ENCODE results near the gene FGG. TPM values are rescaled to one million over a fixed set of nuclear protein-coding genes. Genes with fewer than 3 reads are reported as not detected.

Gene FGG
- polyA plus RNA-seq, 4 donors: 0.42 to 143 TPM; not detected in 2

DNA sequence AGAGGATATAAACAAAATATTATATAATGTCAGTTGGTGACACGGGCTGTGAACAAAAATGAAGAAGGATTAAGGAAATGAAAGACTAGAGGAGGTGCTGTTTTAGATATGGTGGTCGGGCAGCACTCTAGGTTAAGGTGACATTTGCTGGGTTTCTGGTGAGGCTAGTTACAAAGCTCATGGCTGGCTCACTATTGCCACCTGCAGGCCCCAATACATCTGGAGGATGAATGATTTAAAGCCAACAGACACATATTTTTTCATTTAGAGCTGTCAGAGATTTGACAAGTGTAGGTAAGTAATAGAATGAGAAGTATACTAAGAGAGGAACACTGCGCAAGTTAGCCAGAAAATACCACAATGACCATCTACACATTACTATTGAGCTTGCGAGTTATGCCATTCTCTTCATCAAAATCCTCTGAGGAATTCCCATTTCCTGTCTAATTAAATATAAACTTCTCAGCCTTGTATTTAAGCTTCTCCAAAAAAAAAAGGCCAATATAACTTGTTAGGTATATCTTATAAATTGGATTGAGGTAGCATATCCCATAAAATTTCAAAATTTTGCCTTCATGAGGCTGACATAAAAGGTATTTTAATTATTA, 6.4 kb upstream of the FGG start:
- peak overlapping the region in 1 of 3 donors; percentile 44 for H3K27ac ChIP-seq (ENCODE audit: low read depth in 1 of 3, low read length in 2 of 3)
- H3K9me3 ChIP-seq (ENCODE audit: control insufficient read depth in 2 of 2, insufficient read depth in 1 of 2, low read depth in 1 of 2, low read length in 1 of 2): no peaks in the 10 kb centered on the region
- WGBS, 3 donors: 42 to 49% (median 43%) methylated on average over 4 of the region's 4 CpGs
- peaks cover 0 to 1% (median 0%) of the 10 kb centered on the region in 3 donors for H3K27me3 ChIP-seq (ENCODE audit: control insufficient read depth in 3 of 3, insufficient read depth in 3 of 3, low read length in 3 of 3)
- peaks cover 0 to 31% (median 8%) of the 10 kb centered on the region in 3 donors for H3K4me1 ChIP-seq (ENCODE audit: control insufficient read depth in 3 of 3, insufficient read depth in 2 of 3, low read depth in 1 of 3, low read length in 2 of 3)
- H3K36me3 ChIP-seq (ENCODE audit: control insufficient read depth in 3 of 3, insufficient read depth in 2 of 3, low read depth in 1 of 3, low read length in 3 of 3): no peaks in the 10 kb centered on the region
- H3K4me3 ChIP-seq (ENCODE audit: low read depth in 1 of 3, low read length in 3 of 3): no peak overlapping the region
- FAIRE-seq (no peak), DNase-seq (peak; percentile 64 to 86)

DNA sequence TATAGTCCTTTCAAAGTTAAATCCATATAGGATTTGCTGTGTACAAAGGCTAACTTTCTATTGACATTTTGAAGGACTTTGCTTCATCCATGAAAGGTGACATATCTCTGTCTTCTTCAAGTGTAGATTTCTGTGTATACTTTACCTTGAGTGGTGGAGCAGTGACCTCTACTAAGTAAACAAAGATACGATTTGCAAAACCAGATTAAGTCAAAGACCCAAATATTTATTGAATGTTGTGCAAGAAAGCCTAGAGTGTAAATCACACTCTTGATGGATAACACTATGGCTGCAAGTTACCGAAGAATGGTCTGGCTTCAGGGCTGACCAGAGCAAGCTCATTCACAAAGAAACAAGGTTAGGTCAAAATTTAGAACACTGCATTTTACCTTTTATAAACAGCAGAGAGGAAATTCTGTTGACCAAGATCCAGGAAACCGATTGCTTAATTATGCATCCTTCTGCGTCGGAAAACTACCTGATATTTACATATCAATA, 5.4 kb upstream of the FGG start:
- FAIRE-seq (no peak), DNase-seq (peak; percentile 36 to 81)
- Histone ChIP-seq H3K4me3 (ENCODE audit: low read depth in 1 of 3, low read length in 3 of 3) (no peak overlapping the region), H3K27me3 (ENCODE audit: control insufficient read depth in 3 of 3, insufficient read depth in 3 of 3, low read length in 3 of 3) (peaks cover 0 to 1% (median 0%) of the 10 kb centered on the region in 3 donors), H3K9me3 (ENCODE audit: control insufficient read depth in 2 of 2, insufficient read depth in 1 of 2, low read depth in 1 of 2, low read length in 1 of 2) (no peaks in the 10 kb centered on the region), H3K4me1 (ENCODE audit: control insufficient read depth in 3 of 3, insufficient read depth in 2 of 3, low read depth in 1 of 3, low read length in 2 of 3) (peaks cover 0 to 37% (median 8%) of the 10 kb centered on the region in 3 donors), H3K27ac (ENCODE audit: low read depth in 1 of 3, low read length in 2 of 3) (peak overlapping the region in 1 of 3 donors; percentile 44), H3K36me3 (ENCODE audit: control insufficient read depth in 3 of 3, insufficient read depth in 2 of 3, low read depth in 1 of 3, low read length in 3 of 3) (no peaks in the 10 kb centered on the region)
- WGBS, 3 donors: 54 to 63% (median 62%) methylated on average over 5 of the region's 5 CpGs

DNA sequence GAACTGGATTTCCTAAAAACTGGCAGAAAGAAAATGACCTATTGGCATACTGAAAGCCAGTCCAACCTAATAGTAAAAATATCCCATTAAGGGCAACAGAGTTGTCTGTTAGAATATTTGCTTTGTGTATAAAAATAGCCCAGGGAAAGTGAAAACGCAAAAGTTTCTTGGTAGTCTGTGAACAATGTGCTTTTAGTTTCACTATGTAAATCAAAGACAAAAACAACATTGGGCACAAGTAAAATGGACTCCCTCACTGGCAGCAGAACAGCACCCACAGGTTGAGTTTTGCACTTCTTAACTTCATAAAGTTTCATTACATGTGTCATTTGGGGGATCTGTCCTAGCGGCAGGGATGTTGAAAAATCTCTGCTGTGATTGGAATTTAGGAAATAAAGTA, 4.3 kb upstream of the FGG start:
- peak overlapping the region in 1 of 3 donors; percentile 71 for H3K27ac ChIP-seq (ENCODE audit: low read depth in 1 of 3, low read length in 2 of 3)
- FAIRE-seq: no peak
- no peak overlapping the region for H3K4me3 ChIP-seq (ENCODE audit: low read depth in 1 of 3, low read length in 3 of 3)

DNA sequence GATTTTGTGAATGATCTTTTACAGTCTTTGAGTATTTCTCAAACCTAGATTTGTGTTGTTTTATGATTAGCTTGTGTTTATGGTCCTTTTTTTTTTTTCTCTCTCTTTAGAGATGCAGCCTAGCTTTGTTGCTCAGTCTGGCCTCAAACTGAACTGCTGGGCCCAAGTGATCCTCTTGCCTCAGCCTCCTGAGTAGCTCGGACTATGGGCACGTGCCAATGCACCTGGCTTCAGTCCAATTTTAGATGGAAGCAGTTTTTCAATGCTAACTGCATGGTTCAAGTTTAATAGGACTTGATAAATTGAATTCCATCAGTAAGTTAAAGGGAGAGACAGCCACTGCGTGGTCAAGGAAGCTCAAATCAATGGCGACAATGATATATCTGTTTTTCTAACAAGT, 3.8 kb upstream of the FGG start:
- H3K4me3 ChIP-seq (ENCODE audit: low read depth in 1 of 3, low read length in 3 of 3): no peak overlapping the region
- H3K27me3 ChIP-seq (ENCODE audit: control insufficient read depth in 3 of 3, insufficient read depth in 3 of 3, low read length in 3 of 3): peaks cover 0 to 1% (median 0%) of the 10 kb centered on the region in 3 donors
- DNase-seq (no peak), FAIRE-seq (no peak)
- H3K4me1 ChIP-seq (ENCODE audit: control insufficient read depth in 3 of 3, insufficient read depth in 2 of 3, low read depth in 1 of 3, low read length in 2 of 3): peaks cover 0 to 38% (median 8%) of the 10 kb centered on the region in 3 donors
- no peaks in the 10 kb centered on the region for H3K36me3 ChIP-seq (ENCODE audit: control insufficient read depth in 3 of 3, insufficient read depth in 2 of 3, low read depth in 1 of 3, low read length in 3 of 3)
- no peaks in the 10 kb centered on the region for H3K9me3 ChIP-seq (ENCODE audit: control insufficient read depth in 2 of 2, insufficient read depth in 1 of 2, low read depth in 1 of 2, low read length in 1 of 2)
- 47 to 55% (median 48%) methylated on average over 4 of the region's 4 CpGs for WGBS, 3 donors
- peak overlapping the region in 1 of 3 donors; percentile 27 for H3K27ac ChIP-seq (ENCODE audit: low read depth in 1 of 3, low read length in 2 of 3)

More for the DNA sequence above, 4.3 kb upstream of the FGG start:
- Histone ChIP-seq H3K9me3 (ENCODE audit: control insufficient read depth in 2 of 2, insufficient read depth in 1 of 2, low read depth in 1 of 2, low read length in 1 of 2) (no peaks in the 10 kb centered on the region), H3K36me3 (ENCODE audit: control insufficient read depth in 3 of 3, insufficient read depth in 2 of 3, low read depth in 1 of 3, low read length in 3 of 3) (no peaks in the 10 kb centered on the region), H3K4me1 (ENCODE audit: control insufficient read depth in 3 of 3, insufficient read depth in 2 of 3, low read depth in 1 of 3, low read length in 2 of 3) (peaks cover 0 to 38% (median 8%) of the 10 kb centered on the region in 3 donors), H3K27me3 (ENCODE audit: control insufficient read depth in 3 of 3, insufficient read depth in 3 of 3, low read length in 3 of 3) (peaks cover 0 to 1% (median 0%) of the 10 kb centered on the region in 3 donors)
- peak; percentile 10 to 44 for DNase-seq
- WGBS, 3 donors: 23 to 56% (median 50%) methylated on average over 2 of the region's 2 CpGs

DNA sequence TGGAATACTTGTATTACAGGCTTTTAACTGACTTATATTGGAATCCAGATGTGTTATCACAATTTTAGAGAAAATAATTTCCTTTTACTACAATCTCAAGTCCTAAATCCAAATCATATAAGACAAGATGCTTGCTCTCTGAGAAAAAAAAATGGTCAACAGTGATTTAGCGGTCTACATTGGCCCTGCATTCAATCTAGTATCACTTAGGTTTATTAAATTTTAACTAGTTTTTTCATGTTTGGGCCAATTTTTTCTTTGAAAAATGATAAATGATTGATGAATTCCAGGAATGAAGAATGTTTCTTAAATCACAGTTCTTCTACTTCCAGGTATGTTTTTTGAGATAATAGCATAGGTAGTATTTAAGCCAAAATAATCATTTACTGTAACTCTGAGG, 2.8 kb upstream of the FGG start:
- no peak overlapping the region for H3K4me3 ChIP-seq (ENCODE audit: low read depth in 1 of 3, low read length in 3 of 3)
- no peaks in the 10 kb centered on the region for H3K9me3 ChIP-seq (ENCODE audit: control insufficient read depth in 2 of 2, insufficient read depth in 1 of 2, low read depth in 1 of 2, low read length in 1 of 2)
- DNase-seq: no peak
- peaks cover 0 to 1% (median 0%) of the 10 kb centered on the region in 3 donors for H3K27me3 ChIP-seq (ENCODE audit: control insufficient read depth in 3 of 3, insufficient read depth in 3 of 3, low read length in 3 of 3)
- FAIRE-seq: no peak
- H3K36me3 ChIP-seq (ENCODE audit: control insufficient read depth in 3 of 3, insufficient read depth in 2 of 3, low read depth in 1 of 3, low read length in 3 of 3): no peaks in the 10 kb centered on the region
- no peak overlapping the region for H3K27ac ChIP-seq (ENCODE audit: low read depth in 1 of 3, low read length in 2 of 3)
- WGBS, 3 donors: 61 to 79% (median 66%) methylated on average over 1 of the region's 1 CpG
- peaks cover 0 to 38% (median 8%) of the 10 kb centered on the region in 3 donors for H3K4me1 ChIP-seq (ENCODE audit: control insufficient read depth in 3 of 3, insufficient read depth in 2 of 3, low read depth in 1 of 3, low read length in 2 of 3)

DNA sequence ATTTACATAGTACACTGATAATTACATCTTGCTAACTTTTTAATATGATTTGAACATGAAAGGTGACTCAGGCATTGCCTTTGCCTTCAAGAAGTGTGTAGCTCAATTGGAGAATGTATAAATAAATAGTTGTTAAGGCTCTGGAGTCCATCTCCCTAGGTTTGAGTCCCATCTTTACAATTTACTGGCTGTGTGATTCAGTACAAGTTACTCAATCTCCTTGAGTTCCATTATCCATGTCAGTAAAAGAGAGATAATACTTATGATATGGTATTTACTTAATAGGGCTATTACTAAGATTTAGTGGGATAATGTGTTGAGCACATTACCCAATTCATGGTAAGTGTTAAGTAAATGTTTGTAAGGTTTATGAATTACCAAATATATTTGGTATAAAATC, 1.9 kb upstream of the FGG start:
- Histone ChIP-seq H3K4me3 (ENCODE audit: low read depth in 1 of 3, low read length in 3 of 3) (no peak overlapping the region), H3K9me3 (ENCODE audit: control insufficient read depth in 2 of 2, insufficient read depth in 1 of 2, low read depth in 1 of 2, low read length in 1 of 2) (no peaks in the 10 kb centered on the region), H3K36me3 (ENCODE audit: control insufficient read depth in 3 of 3, insufficient read depth in 2 of 3, low read depth in 1 of 3, low read length in 3 of 3) (no peaks in the 10 kb centered on the region), H3K27ac (ENCODE audit: low read depth in 1 of 3, low read length in 2 of 3) (no peak overlapping the region), H3K4me1 (ENCODE audit: control insufficient read depth in 3 of 3, insufficient read depth in 2 of 3, low read depth in 1 of 3, low read length in 2 of 3) (peaks cover 0 to 38% (median 8%) of the 10 kb centered on the region in 3 donors), H3K27me3 (ENCODE audit: control insufficient read depth in 3 of 3, insufficient read depth in 3 of 3, low read length in 3 of 3) (peaks cover 0 to 1% (median 0%) of the 10 kb centered on the region in 3 donors)
- FAIRE-seq (no peak), DNase-seq (no peak)

DNA sequence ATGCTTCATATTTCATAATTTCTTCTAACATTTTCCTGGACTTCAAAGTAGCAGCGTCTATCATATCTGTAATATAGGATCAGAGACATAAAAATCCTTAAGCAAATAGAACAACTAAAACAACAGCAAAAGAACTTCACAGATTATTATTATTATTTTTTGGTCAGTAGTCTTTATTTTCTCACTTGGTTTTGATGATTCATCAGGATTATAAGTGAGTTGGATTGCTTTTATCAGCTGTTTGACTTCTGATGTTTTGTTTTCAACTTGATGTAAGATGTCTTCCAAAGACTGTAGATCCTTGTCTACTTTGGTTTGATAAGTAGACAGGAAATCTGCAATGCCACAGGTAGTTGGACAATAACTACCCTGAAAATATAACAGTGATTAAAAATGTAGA, 623 bp downstream of the FGG start:
- H3K4me3 ChIP-seq (ENCODE audit: low read depth in 1 of 3, low read length in 3 of 3): no peak overlapping the region
- H3K9me3 ChIP-seq (ENCODE audit: control insufficient read depth in 2 of 2, insufficient read depth in 1 of 2, low read depth in 1 of 2, low read length in 1 of 2): no peaks in the 10 kb centered on the region
- no peaks in the 10 kb centered on the region for H3K36me3 ChIP-seq (ENCODE audit: control insufficient read depth in 3 of 3, insufficient read depth in 2 of 3, low read depth in 1 of 3, low read length in 3 of 3)
- H3K27ac ChIP-seq (ENCODE audit: low read depth in 1 of 3, low read length in 2 of 3): no peak overlapping the region
- DNase-seq: no peak
- WGBS, 3 donors: 69 to 93% (median 70%) methylated on average over 1 of the region's 1 CpG
- no peaks in the 10 kb centered on the region for H3K27me3 ChIP-seq (ENCODE audit: control insufficient read depth in 3 of 3, insufficient read depth in 3 of 3, low read length in 3 of 3)
- FAIRE-seq: no peak
- peaks cover 0 to 24% (median 5%) of the 10 kb centered on the region in 3 donors for H3K4me1 ChIP-seq (ENCODE audit: control insufficient read depth in 3 of 3, insufficient read depth in 2 of 3, low read depth in 1 of 3, low read length in 2 of 3)

DNA sequence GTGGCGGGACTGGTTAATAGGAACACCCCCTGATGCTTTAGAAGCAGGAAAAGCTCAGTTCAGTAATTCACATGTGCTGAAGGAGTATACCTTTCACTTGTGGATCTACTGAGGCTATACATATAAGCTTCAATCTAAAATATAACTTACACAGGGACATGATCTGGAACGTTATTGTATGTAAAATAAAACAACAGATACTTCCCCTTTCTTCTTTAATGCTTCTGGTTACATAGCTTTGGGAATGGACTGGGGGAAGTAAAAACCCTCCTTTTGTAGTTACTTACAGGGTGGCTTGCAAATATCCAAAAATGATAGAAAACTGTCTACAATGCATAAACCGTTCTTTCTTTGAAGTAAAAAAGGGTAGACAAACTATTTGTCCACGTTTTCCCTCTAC, 1.9 kb downstream of the FGG start:
- Histone ChIP-seq H3K4me3 (ENCODE audit: low read depth in 1 of 3, low read length in 3 of 3) (no peak overlapping the region), H3K9me3 (ENCODE audit: control insufficient read depth in 2 of 2, insufficient read depth in 1 of 2, low read depth in 1 of 2, low read length in 1 of 2) (no peaks in the 10 kb centered on the region)
- 58 to 61% (median 60%) methylated on average over 4 of the region's 4 CpGs for WGBS, 3 donors

More for the DNA sequence above, 1.9 kb downstream of the FGG start:
- DNase-seq: no peak
- no peak overlapping the region for H3K27ac ChIP-seq (ENCODE audit: low read depth in 1 of 3, low read length in 2 of 3)
- no peaks in the 10 kb centered on the region for H3K36me3 ChIP-seq (ENCODE audit: control insufficient read depth in 3 of 3, insufficient read depth in 2 of 3, low read depth in 1 of 3, low read length in 3 of 3)
- H3K4me1 ChIP-seq (ENCODE audit: control insufficient read depth in 3 of 3, insufficient read depth in 2 of 3, low read depth in 1 of 3, low read length in 2 of 3): peaks cover 0 to 13% (median 0%) of the 10 kb centered on the region in 3 donors
- no peak for FAIRE-seq
- peaks cover 0 to 2% (median 0%) of the 10 kb centered on the region in 3 donors for H3K27me3 ChIP-seq (ENCODE audit: control insufficient read depth in 3 of 3, insufficient read depth in 3 of 3, low read length in 3 of 3)

All from small intestine (tissue), 7 donors.